ENCODE data around the gene PPP4R2.
A peak's percentile ranks its signal among the peaks of the same experiment; 100 is the strongest.

The PPP4R2 gene

DNA sequence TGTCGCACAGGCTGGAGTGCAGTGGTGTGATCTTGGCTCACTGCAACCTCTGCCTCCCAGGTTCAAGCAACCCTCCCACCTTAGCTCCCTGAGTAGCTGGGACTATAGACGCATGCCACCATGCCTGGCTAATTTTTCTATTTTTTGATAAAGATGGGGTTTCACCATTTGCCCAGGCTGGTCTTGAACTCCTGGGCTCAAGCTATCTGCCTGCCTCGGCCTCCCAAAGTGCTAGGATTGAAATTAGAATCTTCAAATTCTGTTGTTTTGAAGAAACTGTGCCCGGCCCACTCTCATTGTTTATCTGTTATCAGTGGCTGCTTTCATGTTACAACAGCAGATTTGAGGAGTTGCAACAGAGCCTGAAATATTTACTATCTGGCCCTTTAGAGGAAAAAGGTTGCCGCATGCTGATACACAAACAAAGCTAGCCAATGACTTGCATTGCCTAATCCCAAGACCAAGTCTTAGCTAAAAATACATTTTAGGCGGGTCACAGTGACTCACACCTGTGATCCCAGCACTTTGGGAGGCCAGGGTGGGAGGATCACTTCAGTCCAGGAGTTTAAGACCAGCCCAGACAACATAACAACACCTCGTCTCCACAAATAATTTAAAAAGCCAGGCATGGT lies 43.2 kb upstream of the PPP4R2 start:
- Histone ChIP-seq H3K4me1 (ENCODE audit: control extremely low read depth in 1 of 4, control insufficient read depth in 4 of 4, insufficient read depth in 4 of 4, low read length in 3 of 4) (no peaks in the 10 kb centered on the region), H3K4me3 (ENCODE audit: control insufficient read depth in 1 of 7, extremely low read depth in 1 of 7, insufficient read depth in 4 of 7, low read depth in 2 of 7, low read length in 6 of 7) (no peak overlapping the region), H3K27ac (ENCODE audit: insufficient read depth in 1 of 2, low read depth in 1 of 2, low read length in 2 of 2, poor library complexity in 1 of 2, severe bottlenecking in 2 of 2) (no peak overlapping the region), H3K9me3 (ENCODE audit: control extremely low read depth in 1 of 5, control insufficient read depth in 4 of 5, insufficient read depth in 2 of 5, low read depth in 1 of 5, low read length in 4 of 5) (no peaks in the 10 kb centered on the region), H3K27me3 (replicated peaks in 2 of 5; ENCODE audit: control insufficient read depth in 4 of 5, insufficient read depth in 5 of 5, low read length in 4 of 5) (no peaks in the 10 kb centered on the region), H3K36me3 (ENCODE audit: control insufficient read depth in 4 of 4, insufficient read depth in 4 of 4, low read length in 3 of 4) (no peaks in the 10 kb centered on the region)
- WGBS (ENCODE audit: insufficient coverage) = 95% methylated on average over 7 of the region's 7 CpGs
- no peak for DNase-seq
- ChIA-PET POLR2A (no interaction called here), CTCF (interaction anchor here (1.3 to 1.5 kb wide), 3 partner anchors 15 to 103 kb away, joined by 3 to 6 read pairs (median 3); no protein-coding TSS in a partner anchor)

DNA sequence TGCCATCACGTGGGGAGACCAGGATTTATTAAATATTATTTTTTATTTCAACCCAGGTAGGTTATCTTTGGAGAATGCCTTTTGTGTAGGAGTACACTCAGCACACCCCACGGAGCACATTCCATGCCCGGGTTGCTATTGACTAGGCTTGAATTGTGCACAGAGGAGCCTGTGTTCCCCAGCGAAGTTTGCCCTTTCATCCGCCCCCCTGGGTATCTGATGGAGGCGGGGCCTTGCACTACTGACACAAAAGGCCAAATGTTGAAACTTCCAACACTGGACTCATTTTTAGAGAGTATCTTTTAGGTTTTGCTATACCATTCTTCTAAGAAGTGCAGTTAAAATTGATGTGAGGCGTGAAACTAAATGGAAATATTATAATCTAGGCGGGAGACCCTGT lies 39.3 kb upstream of the PPP4R2 start:
- no peaks in the 10 kb centered on the region for H3K27me3 ChIP-seq (replicated peaks in 2 of 5; ENCODE audit: control insufficient read depth in 4 of 5, insufficient read depth in 5 of 5, low read length in 4 of 5)
- no peak for DNase-seq
- no peak overlapping the region for H3K27ac ChIP-seq (ENCODE audit: insufficient read depth in 1 of 2, low read depth in 1 of 2, low read length in 2 of 2, poor library complexity in 1 of 2, severe bottlenecking in 2 of 2)
- no peak overlapping the region for H3K4me3 ChIP-seq (ENCODE audit: control insufficient read depth in 1 of 7, extremely low read depth in 1 of 7, insufficient read depth in 4 of 7, low read depth in 2 of 7, low read length in 6 of 7)
- POLR2A ChIA-PET = no interaction called here
- CTCF ChIA-PET = interaction anchor here (1.0 kb wide), 1 partner anchor 12 kb away, joined by 3 read pairs; no protein-coding TSS in a partner anchor
- H3K36me3 ChIP-seq (ENCODE audit: control insufficient read depth in 4 of 4, insufficient read depth in 4 of 4, low read length in 3 of 4) = no peaks in the 10 kb centered on the region
- 97% methylated on average over 5 of the region's 8 CpGs for WGBS (ENCODE audit: insufficient coverage)
- no peaks in the 10 kb centered on the region for H3K4me1 ChIP-seq (ENCODE audit: control extremely low read depth in 1 of 4, control insufficient read depth in 4 of 4, insufficient read depth in 4 of 4, low read length in 3 of 4)
- no peaks in the 10 kb centered on the region for H3K9me3 ChIP-seq (ENCODE audit: control extremely low read depth in 1 of 5, control insufficient read depth in 4 of 5, insufficient read depth in 2 of 5, low read depth in 1 of 5, low read length in 4 of 5)

DNA sequence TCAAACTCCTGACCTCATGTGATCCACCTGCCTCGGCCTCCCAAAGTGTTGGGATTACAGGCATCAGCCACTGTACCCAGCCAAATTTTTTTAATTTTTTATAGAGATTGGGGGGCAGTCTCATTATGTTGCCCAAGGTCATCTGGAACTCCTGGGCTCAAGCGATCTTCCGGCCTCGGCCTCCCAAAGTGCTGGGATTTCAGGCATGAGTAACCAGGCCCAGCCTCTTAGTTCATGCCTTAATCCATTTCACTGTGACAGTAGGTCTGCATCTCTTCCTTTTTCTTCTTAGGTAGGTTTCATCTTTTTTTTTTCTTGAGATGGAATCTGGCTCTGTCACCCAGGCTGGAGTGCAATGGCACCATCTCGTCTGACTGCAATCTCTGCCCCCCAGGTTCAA lies 37.3 kb upstream of the PPP4R2 start:
- Histone ChIP-seq H3K36me3 (ENCODE audit: control insufficient read depth in 4 of 4, insufficient read depth in 4 of 4, low read length in 3 of 4) (no peaks in the 10 kb centered on the region), H3K27ac (ENCODE audit: insufficient read depth in 1 of 2, low read depth in 1 of 2, low read length in 2 of 2, poor library complexity in 1 of 2, severe bottlenecking in 2 of 2) (no peak overlapping the region), H3K9me3 (ENCODE audit: control extremely low read depth in 1 of 5, control insufficient read depth in 4 of 5, insufficient read depth in 2 of 5, low read depth in 1 of 5, low read length in 4 of 5) (no peaks in the 10 kb centered on the region), H3K4me3 (ENCODE audit: control insufficient read depth in 1 of 7, extremely low read depth in 1 of 7, insufficient read depth in 4 of 7, low read depth in 2 of 7, low read length in 6 of 7) (no peak overlapping the region), H3K27me3 (replicated peaks in 2 of 5; ENCODE audit: control insufficient read depth in 4 of 5, insufficient read depth in 5 of 5, low read length in 4 of 5) (no peaks in the 10 kb centered on the region), H3K4me1 (ENCODE audit: control extremely low read depth in 1 of 4, control insufficient read depth in 4 of 4, insufficient read depth in 4 of 4, low read length in 3 of 4) (no peaks in the 10 kb centered on the region)
- WGBS (ENCODE audit: insufficient coverage) = 100% methylated on average over 5 of the region's 5 CpGs
- POLR2A ChIA-PET = no interaction called here
- CTCF ChIA-PET = no interaction called here
- DNase-seq = no peak

DNA sequence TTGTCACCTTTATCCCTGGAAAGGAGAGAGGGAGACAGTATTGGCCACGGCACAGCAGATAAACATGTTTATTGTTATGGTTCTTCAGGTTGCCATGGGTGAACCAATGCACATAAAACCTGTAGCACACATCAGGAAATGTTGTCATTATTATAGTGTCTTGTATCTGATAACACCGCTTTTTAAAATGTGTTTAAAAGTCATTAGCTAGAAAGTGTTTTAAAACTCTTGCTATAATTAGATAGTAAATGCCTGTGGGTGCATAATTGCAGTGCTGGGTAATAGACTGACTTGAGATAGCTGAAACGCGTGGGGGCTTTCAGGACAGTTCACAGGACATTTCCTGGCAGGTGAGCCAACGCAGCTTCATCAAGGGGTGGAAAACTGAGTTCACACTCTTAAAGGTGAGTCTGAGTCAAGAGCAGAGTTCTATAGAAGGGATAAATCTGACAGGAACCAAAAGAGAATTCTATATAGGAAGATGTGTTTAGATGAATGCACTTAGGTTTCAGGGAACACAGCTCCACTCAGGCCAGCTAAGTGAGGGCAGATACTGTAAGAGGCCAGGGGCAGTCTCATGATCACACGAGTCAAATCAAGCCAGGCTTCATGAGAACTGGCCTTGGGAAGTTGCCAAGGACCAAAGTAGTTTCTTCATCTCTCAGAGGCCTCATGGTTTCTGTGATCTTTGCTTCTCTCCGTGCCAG lies 35.6 kb upstream of the PPP4R2 start:
- Histone ChIP-seq H3K27ac (ENCODE audit: insufficient read depth in 1 of 2, low read depth in 1 of 2, low read length in 2 of 2, poor library complexity in 1 of 2, severe bottlenecking in 2 of 2) (no peak overlapping the region), H3K36me3 (ENCODE audit: control insufficient read depth in 4 of 4, insufficient read depth in 4 of 4, low read length in 3 of 4) (no peaks in the 10 kb centered on the region), H3K4me3 (ENCODE audit: control insufficient read depth in 1 of 7, extremely low read depth in 1 of 7, insufficient read depth in 4 of 7, low read depth in 2 of 7, low read length in 6 of 7) (no peak overlapping the region), H3K27me3 (replicated peaks in 2 of 5; ENCODE audit: control insufficient read depth in 4 of 5, insufficient read depth in 5 of 5, low read length in 4 of 5) (no peaks in the 10 kb centered on the region), H3K9me3 (ENCODE audit: control extremely low read depth in 1 of 5, control insufficient read depth in 4 of 5, insufficient read depth in 2 of 5, low read depth in 1 of 5, low read length in 4 of 5) (no peaks in the 10 kb centered on the region), H3K4me1 (ENCODE audit: control extremely low read depth in 1 of 4, control insufficient read depth in 4 of 4, insufficient read depth in 4 of 4, low read length in 3 of 4) (no peaks in the 10 kb centered on the region)
- WGBS (ENCODE audit: insufficient coverage) = 88% methylated on average over 6 of the region's 7 CpGs
- POLR2A ChIA-PET = no interaction called here
- CTCF ChIA-PET = interaction anchor here (0.6 to 2.2 kb wide), 3 partner anchors 15 to 67 kb away, joined by 3 to 5 read pairs (median 3); no protein-coding TSS in a partner anchor
- peak in 1 of 3 donors; percentile 51 for DNase-seq

DNA sequence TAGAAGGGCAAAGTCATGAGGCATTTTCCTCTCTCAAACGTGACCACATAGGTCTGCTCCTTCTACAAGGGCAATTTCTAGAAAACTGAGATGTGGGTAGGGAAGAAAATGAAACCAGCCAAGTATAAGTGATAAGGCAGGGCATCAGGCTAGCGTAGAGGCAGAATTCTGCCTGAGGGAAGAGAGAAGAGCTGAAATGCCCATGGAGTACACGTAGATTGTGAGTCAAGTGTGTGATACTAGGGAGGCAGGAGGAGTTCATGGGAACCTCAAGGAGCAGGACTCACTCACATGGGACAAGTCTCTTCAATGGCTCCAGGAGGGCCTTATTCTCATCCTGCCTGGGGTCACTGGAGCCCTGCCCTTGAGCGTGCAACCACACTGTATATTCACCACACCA lies 34.9 kb upstream of the PPP4R2 start:
- CTCF ChIA-PET = interaction anchor here (1.0 to 2.2 kb wide), 2 partner anchors 16 to 56 kb away, joined by 3 to 5 read pairs; no protein-coding TSS in a partner anchor

DNA sequence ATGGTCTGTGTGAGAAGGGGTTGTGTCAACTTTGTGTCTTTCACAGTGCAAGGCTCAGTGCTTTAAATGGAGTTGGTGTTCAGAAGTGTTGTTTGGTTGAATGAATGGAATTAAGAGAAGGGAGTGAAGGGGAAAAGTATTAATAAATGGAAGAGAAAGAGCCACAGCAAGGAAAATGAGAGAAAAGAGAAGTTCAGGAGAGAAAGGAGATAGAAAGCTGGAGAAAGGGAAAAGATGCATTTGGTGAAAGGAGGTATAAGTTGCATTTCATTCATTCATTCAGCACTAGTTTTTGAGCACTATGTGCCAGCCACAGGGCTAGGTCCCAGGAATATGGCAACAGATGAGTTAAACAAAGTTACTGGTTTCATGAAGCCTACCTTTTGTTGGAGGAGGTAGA lies 34.3 kb upstream of the PPP4R2 start:
- CTCF ChIA-PET = interaction anchor here (2.2 kb wide), 1 partner anchor 16 kb away, joined by 5 read pairs; no protein-coding TSS in a partner anchor
- POLR2A ChIA-PET = no interaction called here
- H3K9me3 ChIP-seq (ENCODE audit: control extremely low read depth in 1 of 5, control insufficient read depth in 4 of 5, insufficient read depth in 2 of 5, low read depth in 1 of 5, low read length in 4 of 5) = no peaks in the 10 kb centered on the region
- no peak overlapping the region for H3K4me3 ChIP-seq (ENCODE audit: control insufficient read depth in 1 of 7, extremely low read depth in 1 of 7, insufficient read depth in 4 of 7, low read depth in 2 of 7, low read length in 6 of 7)
- no peaks in the 10 kb centered on the region for H3K27me3 ChIP-seq (replicated peaks in 2 of 5; ENCODE audit: control insufficient read depth in 4 of 5, insufficient read depth in 5 of 5, low read length in 4 of 5)
- H3K27ac ChIP-seq (ENCODE audit: insufficient read depth in 1 of 2, low read depth in 1 of 2, low read length in 2 of 2, poor library complexity in 1 of 2, severe bottlenecking in 2 of 2) = no peak overlapping the region
- no peaks in the 10 kb centered on the region for H3K4me1 ChIP-seq (ENCODE audit: control extremely low read depth in 1 of 4, control insufficient read depth in 4 of 4, insufficient read depth in 4 of 4, low read length in 3 of 4)
- no peaks in the 10 kb centered on the region for H3K36me3 ChIP-seq (ENCODE audit: control insufficient read depth in 4 of 4, insufficient read depth in 4 of 4, low read length in 3 of 4)
- no peak for DNase-seq

More for the DNA sequence above, 34.9 kb upstream of the PPP4R2 start:
- Histone ChIP-seq H3K27ac (ENCODE audit: insufficient read depth in 1 of 2, low read depth in 1 of 2, low read length in 2 of 2, poor library complexity in 1 of 2, severe bottlenecking in 2 of 2) (no peak overlapping the region), H3K4me3 (ENCODE audit: control insufficient read depth in 1 of 7, extremely low read depth in 1 of 7, insufficient read depth in 4 of 7, low read depth in 2 of 7, low read length in 6 of 7) (no peak overlapping the region), H3K9me3 (ENCODE audit: control extremely low read depth in 1 of 5, control insufficient read depth in 4 of 5, insufficient read depth in 2 of 5, low read depth in 1 of 5, low read length in 4 of 5) (no peaks in the 10 kb centered on the region), H3K27me3 (replicated peaks in 2 of 5; ENCODE audit: control insufficient read depth in 4 of 5, insufficient read depth in 5 of 5, low read length in 4 of 5) (no peaks in the 10 kb centered on the region), H3K36me3 (ENCODE audit: control insufficient read depth in 4 of 4, insufficient read depth in 4 of 4, low read length in 3 of 4) (no peaks in the 10 kb centered on the region), H3K4me1 (ENCODE audit: control extremely low read depth in 1 of 4, control insufficient read depth in 4 of 4, insufficient read depth in 4 of 4, low read length in 3 of 4) (no peaks in the 10 kb centered on the region)
- no peak for DNase-seq
- 61% methylated on average over 3 of the region's 4 CpGs for WGBS (ENCODE audit: insufficient coverage)
- POLR2A ChIA-PET = no interaction called here

DNA sequence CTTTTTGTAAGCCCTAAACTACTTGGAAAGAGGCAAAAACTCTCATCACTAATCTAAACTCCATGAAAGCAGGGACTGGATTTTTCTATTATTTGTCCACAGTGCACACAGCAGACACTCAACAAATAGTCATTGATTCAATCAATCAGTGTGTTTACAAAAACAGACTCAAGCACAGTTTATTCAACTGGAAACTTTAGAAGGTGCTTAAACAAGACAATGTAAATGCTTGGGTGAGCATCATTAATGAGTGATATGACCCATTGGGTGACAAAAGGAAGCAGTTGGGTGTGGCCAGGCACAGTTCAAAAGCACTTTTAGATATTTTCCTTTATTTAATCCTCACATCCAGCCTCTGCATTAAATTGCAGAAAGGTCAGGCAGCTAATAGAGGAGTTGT lies 32.0 kb upstream of the PPP4R2 start:
- no peaks in the 10 kb centered on the region for H3K27me3 ChIP-seq (replicated peaks in 2 of 5; ENCODE audit: control insufficient read depth in 4 of 5, insufficient read depth in 5 of 5, low read length in 4 of 5)
- no peaks in the 10 kb centered on the region for H3K4me1 ChIP-seq (ENCODE audit: control extremely low read depth in 1 of 4, control insufficient read depth in 4 of 4, insufficient read depth in 4 of 4, low read length in 3 of 4)
- H3K4me3 ChIP-seq (ENCODE audit: control insufficient read depth in 1 of 7, extremely low read depth in 1 of 7, insufficient read depth in 4 of 7, low read depth in 2 of 7, low read length in 6 of 7) = no peak overlapping the region
- DNase-seq = no peak
- no peaks in the 10 kb centered on the region for H3K9me3 ChIP-seq (ENCODE audit: control extremely low read depth in 1 of 5, control insufficient read depth in 4 of 5, insufficient read depth in 2 of 5, low read depth in 1 of 5, low read length in 4 of 5)
- POLR2A ChIA-PET = no interaction called here
- CTCF ChIA-PET = no interaction called here
- no peaks in the 10 kb centered on the region for H3K36me3 ChIP-seq (ENCODE audit: control insufficient read depth in 4 of 4, insufficient read depth in 4 of 4, low read length in 3 of 4)
- no peak overlapping the region for H3K27ac ChIP-seq (ENCODE audit: insufficient read depth in 1 of 2, low read depth in 1 of 2, low read length in 2 of 2, poor library complexity in 1 of 2, severe bottlenecking in 2 of 2)

All from common myeloid progenitor, CD34-positive (primary cell).